HUES48 (cell line): ENCODE results near the gene NELL1.

Source experiments
- H3K27ac ChIP-seq: one replicate; pipeline ENCODE4 v1.7.0; 2013; ENCODE audit warnings: low read depth, low read length, inconsistent platforms
- H3K27me3 ChIP-seq: 2 replicates; pipeline ENCODE4 v1.6.1; 2013; ENCODE audit warnings: mild to moderate bottlenecking, low read length; ENCODE audit not compliant: control insufficient read depth, insufficient read depth
- H3K36me3 ChIP-seq: 2 replicates; pipeline ENCODE4 v1.6.1; 2013; ENCODE audit warnings: low read length; ENCODE audit not compliant: control insufficient read depth, insufficient read depth
- H3K4me1 ChIP-seq: 2 replicates; pipeline ENCODE4 v1.6.1; 2013; ENCODE audit warnings: mild to moderate bottlenecking, low read length; ENCODE audit not compliant: control insufficient read depth, insufficient read depth
- H3K4me3 ChIP-seq: 2 replicates; pipeline ENCODE4 v1.5.1; 2013; ENCODE audit warnings: mild to moderate bottlenecking, low read depth, low read length
- H3K9ac ChIP-seq: 2 replicates; pipeline ENCODE4 v1.6.1; 2013; ENCODE audit warnings: mild to moderate bottlenecking, low read depth, low read length, moderate library complexity
- H3K9me3 ChIP-seq: 2 replicates; pipeline ENCODE4 v1.6.1; 2013; ENCODE audit warnings: low read length; ENCODE audit not compliant: control insufficient read depth, insufficient read depth

NELL1 gene

GRCh38 chr11:20661850-20662249, 7.5 kb upstream of the NELL1 start:
- peaks cover 29% of the 10 kb centered on the region for H3K27me3 ChIP-seq
- no peak overlapping the region for H3K4me3 ChIP-seq
- no peaks in the 10 kb centered on the region for H3K9me3 ChIP-seq
- no peaks in the 10 kb centered on the region for H3K36me3 ChIP-seq
- no peak overlapping the region for H3K9ac ChIP-seq
- H3K4me1 ChIP-seq: peaks cover 17% of the 10 kb centered on the region
- H3K27ac ChIP-seq: no peak overlapping the region

GRCh38 chr11:20668131-20668809, 1.1 kb upstream of the NELL1 start:
- Histone ChIP-seq H3K27me3 (peaks cover 84% of the 10 kb centered on the region), H3K4me1 (peaks cover 36% of the 10 kb centered on the region), H3K9me3 (no peaks in the 10 kb centered on the region), H3K9ac (no peak overlapping the region), H3K4me3 (peak overlapping the region; percentile 67), H3K36me3 (no peaks in the 10 kb centered on the region), H3K27ac (no peak overlapping the region)

GRCh38 chr11:20669820-20670684, 666 bp downstream of the NELL1 start:
- Histone ChIP-seq H3K4me3 (peak overlapping the region; percentile 67), H3K9ac (no peak overlapping the region), H3K9me3 (no peaks in the 10 kb centered on the region), H3K4me1 (peaks cover 36% of the 10 kb centered on the region), H3K27ac (no peak overlapping the region), H3K27me3 (peaks cover 76% of the 10 kb centered on the region), H3K36me3 (no peaks in the 10 kb centered on the region)

GRCh38 chr11:20670932-20671403, 1.6 kb downstream of the NELL1 start:
- Histone ChIP-seq H3K4me1 (peaks cover 36% of the 10 kb centered on the region), H3K4me3 (peak overlapping the region; percentile 67), H3K9ac (no peak overlapping the region), H3K27me3 (peaks cover 67% of the 10 kb centered on the region), H3K9me3 (no peaks in the 10 kb centered on the region), H3K36me3 (no peaks in the 10 kb centered on the region), H3K27ac (no peak overlapping the region)

- Histone ChIP-seq H3K4me1 (peaks cover 36% of the 10 kb centered on the region), H3K36me3 (no peaks in the 10 kb centered on the region), H3K27me3 (peaks cover 57% of the 10 kb centered on the region), H3K4me3 (peak overlapping the region; percentile 67; the same call in 1 of the 2 replicates), H3K9me3 (no peaks in the 10 kb centered on the region), H3K27ac (no peak overlapping the region), H3K9ac (no peak overlapping the region)
These were observed 2.6 kb downstream of the NELL1 start for GRCh38 chr11:20671856-20672546.

- Histone ChIP-seq H3K27me3 (peaks cover 51% of the 10 kb centered on the region), H3K9ac (no peak overlapping the region), H3K4me1 (peaks cover 36% of the 10 kb centered on the region), H3K36me3 (no peaks in the 10 kb centered on the region), H3K4me3 (no peak overlapping the region), H3K27ac (no peak overlapping the region), H3K9me3 (no peaks in the 10 kb centered on the region)
These were observed 3.2 kb downstream of the NELL1 start for GRCh38 chr11:20672575-20672974.

- H3K4me3 ChIP-seq: no peak overlapping the region
- H3K9me3 ChIP-seq: no peaks in the 10 kb centered on the region
- peaks cover 9% of the 10 kb centered on the region for H3K4me1 ChIP-seq
- H3K9ac ChIP-seq: no peak overlapping the region
- H3K27me3 ChIP-seq: peaks cover 10% of the 10 kb centered on the region
- H3K36me3 ChIP-seq: no peaks in the 10 kb centered on the region
- no peak overlapping the region for H3K27ac ChIP-seq
These were observed 7.3 kb downstream of the NELL1 start for GRCh38 chr11:20676658-20677057.

- Histone ChIP-seq H3K4me3 (no peak overlapping the region), H3K9me3 (no peaks in the 10 kb centered on the region), H3K36me3 (no peaks in the 10 kb centered on the region), H3K9ac (no peak overlapping the region), H3K27me3 (no peaks in the 10 kb centered on the region), H3K4me1 (no peaks in the 10 kb centered on the region), H3K27ac (no peak overlapping the region)
These were observed 19.4 kb downstream of the NELL1 start for GRCh38 chr11:20688761-20689160.

- no peak overlapping the region for H3K27ac ChIP-seq
- peaks cover 6% of the 10 kb centered on the region; the same call in 1 of the 2 replicates for H3K9me3 ChIP-seq
- no peak overlapping the region for H3K9ac ChIP-seq
- H3K36me3 ChIP-seq: no peaks in the 10 kb centered on the region
- no peaks in the 10 kb centered on the region for H3K27me3 ChIP-seq
- no peak overlapping the region for H3K4me3 ChIP-seq
- H3K4me1 ChIP-seq: no peaks in the 10 kb centered on the region
These were observed 38.5 kb downstream of the NELL1 start for GRCh38 chr11:20707876-20708275.

- no peaks in the 10 kb centered on the region for H3K27me3 ChIP-seq
- H3K4me3 ChIP-seq: no peak overlapping the region
- H3K9me3 ChIP-seq: peaks cover 5% of the 10 kb centered on the region; the same call in 1 of the 2 replicates
- H3K9ac ChIP-seq: no peak overlapping the region
- no peak overlapping the region for H3K27ac ChIP-seq
- H3K36me3 ChIP-seq: no peaks in the 10 kb centered on the region
- no peaks in the 10 kb centered on the region for H3K4me1 ChIP-seq
These were observed 43.5 kb downstream of the NELL1 start for GRCh38 chr11:20712912-20713311.
